HL-60 (cell line): ENCODE measurements around the gene SYTL2.

ENCODE experiments used
- GABPA ChIP-seq: IDR thresholded peaks from 2 replicates; pipeline ENCODE4 v1.6.1; 2012; ENCODE audit warnings: low read depth
- POLR2AphosphoS5 ChIP-seq: IDR thresholded peaks from 2 replicates; pipeline ENCODE4 v1.6.1; 2012; ENCODE audit warnings: low read depth
- REST ChIP-seq: IDR thresholded peaks from 2 replicates; pipeline ENCODE4 v1.6.1; 2012; ENCODE audit warnings: low read depth; ENCODE audit not compliant: insufficient replicate concordance
- TF ChIP-seq, protein P1 (sequence below): IDR thresholded peaks from one replicate; pipeline ENCODE4 v1.5.1; 2011; ENCODE audit warnings: low read length, control low read depth, inconsistent platforms; ENCODE audit not compliant: insufficient read depth

DNA sequence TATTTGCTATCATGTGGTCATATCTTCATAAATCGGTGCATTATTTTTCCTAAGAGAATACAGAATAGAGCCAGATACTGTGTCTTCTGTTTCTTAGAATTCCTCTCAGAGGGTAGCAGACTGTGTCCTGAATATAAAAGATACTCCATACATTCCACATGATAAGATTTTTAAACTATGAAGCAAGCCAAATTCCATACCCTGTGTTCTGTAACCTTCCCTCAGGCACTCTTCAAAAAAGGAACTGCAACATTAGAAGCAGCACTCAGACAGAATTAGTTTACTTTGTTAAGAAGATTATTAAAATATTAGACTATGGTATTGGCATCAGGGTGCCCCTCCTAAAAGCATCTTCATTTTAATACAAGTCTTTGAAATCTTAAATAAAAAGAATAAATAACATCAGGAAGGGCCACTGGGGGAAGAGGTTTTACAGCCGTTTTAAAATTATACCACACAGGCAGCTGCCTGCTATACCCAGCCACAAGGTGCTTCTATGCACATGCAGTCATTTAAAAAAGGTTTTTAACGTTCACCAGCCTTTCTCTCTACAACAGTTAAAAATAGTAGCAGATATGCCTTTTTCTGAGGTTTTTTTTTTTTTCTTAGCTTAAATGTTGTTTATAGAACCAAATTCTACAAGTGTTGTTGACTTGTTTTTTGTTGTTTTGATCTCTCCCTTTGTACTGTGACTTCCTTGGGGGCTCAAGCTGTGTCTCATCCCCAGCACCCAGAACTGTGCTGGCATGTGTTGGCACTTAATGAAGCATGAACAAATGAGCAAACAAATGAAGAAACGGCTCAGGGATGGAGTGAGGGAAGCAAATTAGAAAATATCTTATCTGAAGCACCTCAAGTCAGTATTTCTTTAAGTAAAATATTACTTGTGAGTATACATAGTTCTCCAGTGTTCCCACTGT lies 70.2 kb downstream of the SYTL2 start:
- no peak for TF ChIP-seq POLR2AphosphoS5
- TF ChIP-seq, protein P1, sequence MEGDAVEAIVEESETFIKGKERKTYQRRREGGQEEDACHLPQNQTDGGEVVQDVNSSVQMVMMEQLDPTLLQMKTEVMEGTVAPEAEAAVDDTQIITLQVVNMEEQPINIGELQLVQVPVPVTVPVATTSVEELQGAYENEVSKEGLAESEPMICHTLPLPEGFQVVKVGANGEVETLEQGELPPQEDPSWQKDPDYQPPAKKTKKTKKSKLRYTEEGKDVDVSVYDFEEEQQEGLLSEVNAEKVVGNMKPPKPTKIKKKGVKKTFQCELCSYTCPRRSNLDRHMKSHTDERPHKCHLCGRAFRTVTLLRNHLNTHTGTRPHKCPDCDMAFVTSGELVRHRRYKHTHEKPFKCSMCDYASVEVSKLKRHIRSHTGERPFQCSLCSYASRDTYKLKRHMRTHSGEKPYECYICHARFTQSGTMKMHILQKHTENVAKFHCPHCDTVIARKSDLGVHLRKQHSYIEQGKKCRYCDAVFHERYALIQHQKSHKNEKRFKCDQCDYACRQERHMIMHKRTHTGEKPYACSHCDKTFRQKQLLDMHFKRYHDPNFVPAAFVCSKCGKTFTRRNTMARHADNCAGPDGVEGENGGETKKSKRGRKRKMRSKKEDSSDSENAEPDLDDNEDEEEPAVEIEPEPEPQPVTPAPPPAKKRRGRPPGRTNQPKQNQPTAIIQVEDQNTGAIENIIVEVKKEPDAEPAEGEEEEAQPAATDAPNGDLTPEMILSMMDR: no peak
- TF ChIP-seq REST: no peak
- TF ChIP-seq GABPA: no peak
